Upper lobe of left lung (tissue), 4 donors: ENCODE measurements around the gene MLF1.

Experiments
- CTCF ChIP-seq, 6 experiments: fragments of 450-650 bp in 4 of 6; fragments of 200-600 bp in 2 of 6; sonication (generic) in 2 of 6; IDR thresholded peaks; one replicate each; pipeline ENCODE4 v1.5.1; 2016 to 2019; ENCODE audit warnings: antibody characterized with exemption in 6 of 6
- POLR2A ChIP-seq, 4 donors: fragments of 450-650 bp; IDR thresholded peaks; one replicate each; pipeline ENCODE4 v1.5.1; 2016 to 2017; ENCODE audit warnings: antibody characterized with exemption in 4 of 4, mild to moderate bottlenecking in 2 of 4
- POLR2AphosphoS5 ChIP-seq, 2 donors: sonication (generic); formaldehyde crosslinking; IDR thresholded peaks; one replicate each; pipeline ENCODE4 v1.5.1; 2017; ENCODE audit warnings: antibody characterized with exemption in 2 of 2

GRCh38 chr3:158602227-158602626 lies 31.2 kb downstream of the MLF1 start:
- TF ChIP-seq POLR2A (IDR thresholded peaks at IDR 0.05) (no peak), CTCF (IDR thresholded peaks at IDR 0.05) (no peak), POLR2AphosphoS5 (IDR thresholded peaks at IDR 0.05) (no peak)
